Measurements from ENCODE around the gene KCNH2. TPM values are rescaled to one million over a fixed set of nuclear protein-coding genes. Genes with fewer than 3 reads are reported as not detected.

The KCNH2 gene
- total and polyA plus RNA-seq, 4 donors: 0.18 to 74.6 (median 0.33) TPM; not detected in 1

- 82% methylated on average over 15 of the region's 15 CpGs for WGBS
- TF ChIP-seq HNF4A (conservative IDR thresholded peaks at IDR 0.05) (no peak), GABPA (IDR thresholded peaks at IDR 0.05 in 1 of 2, conservative IDR thresholded peaks at IDR 0.05 in 1 of 2) (no peak)
- TF ChIP-seq, protein P1, sequence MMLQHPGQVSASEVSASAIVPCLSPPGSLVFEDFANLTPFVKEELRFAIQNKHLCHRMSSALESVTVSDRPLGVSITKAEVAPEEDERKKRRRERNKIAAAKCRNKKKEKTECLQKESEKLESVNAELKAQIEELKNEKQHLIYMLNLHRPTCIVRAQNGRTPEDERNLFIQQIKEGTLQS (IDR thresholded peaks at IDR 0.05): no peak
- H3K4me1 ChIP-seq (ENCODE audit: control insufficient read depth in 4 of 4, insufficient read depth in 4 of 4, low read length in 3 of 4): peaks cover 6 to 25% (median 13%) of the 10 kb centered on the region in 4 donors
- peaks cover 0 to 4% (median under 1%) of the 10 kb centered on the region in 4 donors for H3K27me3 ChIP-seq (ENCODE audit: control insufficient read depth in 4 of 4, insufficient read depth in 4 of 4, low read length in 3 of 4)
- DNase-seq (ENCODE audit: low spot score): no peak
- H3K9ac ChIP-seq (ENCODE audit: low read depth in 1 of 2, low read length in 2 of 2): no peak overlapping the region
- H3K9me3 ChIP-seq (ENCODE audit: control insufficient read depth in 4 of 4, low read length in 3 of 4): no peaks in the 10 kb centered on the region
- no peak overlapping the region for H3K27ac ChIP-seq (ENCODE audit: low read depth in 1 of 2, low read length in 2 of 2)
- H3K4me3 ChIP-seq (ENCODE audit: low read depth in 1 of 3, low read length in 3 of 3): no peak overlapping the region
- no peaks in the 10 kb centered on the region for H3K36me3 ChIP-seq (ENCODE audit: control insufficient read depth in 4 of 4, insufficient read depth in 3 of 4, low read depth in 1 of 4, low read length in 3 of 4)
Measured at GRCh38 chr7:151016942-151017341, 38.8 kb upstream of the KCNH2 start.

DNA sequence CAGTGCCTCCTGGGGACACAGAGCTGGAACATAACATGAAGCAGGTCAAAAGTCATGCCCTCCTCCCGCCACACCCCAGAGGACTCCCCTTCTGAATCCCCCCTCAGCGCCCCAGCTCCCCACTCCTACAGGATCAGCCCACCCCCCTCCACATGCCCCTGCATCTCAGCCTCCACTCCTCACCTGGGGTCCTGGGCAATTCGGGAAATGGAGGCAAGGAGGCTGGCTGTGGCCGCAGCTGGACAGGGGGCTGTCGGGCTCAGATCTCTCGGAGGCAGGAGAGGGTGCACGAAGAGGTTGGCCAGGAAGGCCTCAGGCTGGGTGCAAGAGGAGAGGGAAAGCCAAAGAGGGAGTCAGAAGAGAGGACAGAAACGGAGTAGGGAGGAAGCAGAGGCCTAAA lies 38.4 kb upstream of the KCNH2 start:
- H3K27me3 ChIP-seq (ENCODE audit: control insufficient read depth in 4 of 4, insufficient read depth in 4 of 4, low read length in 3 of 4): peaks cover 0 to 4% (median under 1%) of the 10 kb centered on the region in 4 donors
- DNase-seq (ENCODE audit: low spot score): no peak
- H3K9me3 ChIP-seq (ENCODE audit: control insufficient read depth in 4 of 4, low read length in 3 of 4): no peaks in the 10 kb centered on the region
- H3K4me1 ChIP-seq (ENCODE audit: control insufficient read depth in 4 of 4, insufficient read depth in 4 of 4, low read length in 3 of 4): peaks cover 6 to 25% (median 13%) of the 10 kb centered on the region in 4 donors
- no peak overlapping the region for H3K27ac ChIP-seq (ENCODE audit: low read depth in 1 of 2, low read length in 2 of 2)
- no peak for TF ChIP-seq GABPA (IDR thresholded peaks at IDR 0.05 in 1 of 2, conservative IDR thresholded peaks at IDR 0.05 in 1 of 2)
- H3K36me3 ChIP-seq (ENCODE audit: control insufficient read depth in 4 of 4, insufficient read depth in 3 of 4, low read depth in 1 of 4, low read length in 3 of 4): no peaks in the 10 kb centered on the region
- H3K9ac ChIP-seq (ENCODE audit: low read depth in 1 of 2, low read length in 2 of 2): no peak overlapping the region
- 84% methylated on average over 8 of the region's 8 CpGs for WGBS
- no peak overlapping the region for H3K4me3 ChIP-seq (ENCODE audit: low read depth in 1 of 3, low read length in 3 of 3)

- 81% methylated on average over 5 of the region's 5 CpGs for WGBS
- Histone ChIP-seq H3K4me1 (ENCODE audit: control insufficient read depth in 4 of 4, insufficient read depth in 4 of 4, low read length in 3 of 4) (peaks cover 6 to 25% (median 13%) of the 10 kb centered on the region in 4 donors), H3K27me3 (ENCODE audit: control insufficient read depth in 4 of 4, insufficient read depth in 4 of 4, low read length in 3 of 4) (peaks cover 0 to 4% (median under 1%) of the 10 kb centered on the region in 4 donors)
Measured at GRCh38 chr7:151015967-151016366, 37.8 kb upstream of the KCNH2 start.

More at GRCh38 chr7:151015967-151016366, 37.8 kb upstream of the KCNH2 start:
- H3K4me3 ChIP-seq (ENCODE audit: low read depth in 1 of 3, low read length in 3 of 3): no peak overlapping the region
- DNase-seq (ENCODE audit: low spot score): no peak
- H3K27ac ChIP-seq (ENCODE audit: low read depth in 1 of 2, low read length in 2 of 2): no peak overlapping the region
- no peak overlapping the region for H3K9ac ChIP-seq (ENCODE audit: low read depth in 1 of 2, low read length in 2 of 2)
- TF ChIP-seq EGR1 (IDR thresholded peaks at IDR 0.05; ENCODE audit: low read depth in 2 of 2): no peak
- TF ChIP-seq TAF1 (conservative IDR thresholded peaks at IDR 0.05): no peak
- no peak for TF ChIP-seq RXRA (IDR thresholded peaks at IDR 0.05)
- TF ChIP-seq HNF4G (IDR thresholded peaks at IDR 0.05): no peak
- TF ChIP-seq, protein P2, sequence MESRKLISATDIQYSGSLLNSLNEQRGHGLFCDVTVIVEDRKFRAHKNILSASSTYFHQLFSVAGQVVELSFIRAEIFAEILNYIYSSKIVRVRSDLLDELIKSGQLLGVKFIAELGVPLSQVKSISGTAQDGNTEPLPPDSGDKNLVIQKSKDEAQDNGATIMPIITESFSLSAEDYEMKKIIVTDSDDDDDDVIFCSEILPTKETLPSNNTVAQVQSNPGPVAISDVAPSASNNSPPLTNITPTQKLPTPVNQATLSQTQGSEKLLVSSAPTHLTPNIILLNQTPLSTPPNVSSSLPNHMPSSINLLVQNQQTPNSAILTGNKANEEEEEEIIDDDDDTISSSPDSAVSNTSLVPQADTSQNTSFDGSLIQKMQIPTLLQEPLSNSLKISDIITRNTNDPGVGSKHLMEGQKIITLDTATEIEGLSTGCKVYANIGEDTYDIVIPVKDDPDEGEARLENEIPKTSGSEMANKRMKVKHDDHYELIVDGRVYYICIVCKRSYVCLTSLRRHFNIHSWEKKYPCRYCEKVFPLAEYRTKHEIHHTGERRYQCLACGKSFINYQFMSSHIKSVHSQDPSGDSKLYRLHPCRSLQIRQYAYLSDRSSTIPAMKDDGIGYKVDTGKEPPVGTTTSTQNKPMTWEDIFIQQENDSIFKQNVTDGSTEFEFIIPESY (IDR thresholded peaks at IDR 0.05): no peak
- no peak for TF ChIP-seq JUND (IDR thresholded peaks at IDR 0.05)
- no peak for TF ChIP-seq SP1 (IDR thresholded peaks at IDR 0.05)
- TF ChIP-seq, protein P3, sequence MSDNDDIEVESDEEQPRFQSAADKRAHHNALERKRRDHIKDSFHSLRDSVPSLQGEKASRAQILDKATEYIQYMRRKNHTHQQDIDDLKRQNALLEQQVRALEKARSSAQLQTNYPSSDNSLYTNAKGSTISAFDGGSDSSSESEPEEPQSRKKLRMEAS (IDR thresholded peaks at IDR 0.05): no peak
- TF ChIP-seq, protein P1 (IDR thresholded peaks at IDR 0.05): no peak
- TF ChIP-seq, protein P4, sequence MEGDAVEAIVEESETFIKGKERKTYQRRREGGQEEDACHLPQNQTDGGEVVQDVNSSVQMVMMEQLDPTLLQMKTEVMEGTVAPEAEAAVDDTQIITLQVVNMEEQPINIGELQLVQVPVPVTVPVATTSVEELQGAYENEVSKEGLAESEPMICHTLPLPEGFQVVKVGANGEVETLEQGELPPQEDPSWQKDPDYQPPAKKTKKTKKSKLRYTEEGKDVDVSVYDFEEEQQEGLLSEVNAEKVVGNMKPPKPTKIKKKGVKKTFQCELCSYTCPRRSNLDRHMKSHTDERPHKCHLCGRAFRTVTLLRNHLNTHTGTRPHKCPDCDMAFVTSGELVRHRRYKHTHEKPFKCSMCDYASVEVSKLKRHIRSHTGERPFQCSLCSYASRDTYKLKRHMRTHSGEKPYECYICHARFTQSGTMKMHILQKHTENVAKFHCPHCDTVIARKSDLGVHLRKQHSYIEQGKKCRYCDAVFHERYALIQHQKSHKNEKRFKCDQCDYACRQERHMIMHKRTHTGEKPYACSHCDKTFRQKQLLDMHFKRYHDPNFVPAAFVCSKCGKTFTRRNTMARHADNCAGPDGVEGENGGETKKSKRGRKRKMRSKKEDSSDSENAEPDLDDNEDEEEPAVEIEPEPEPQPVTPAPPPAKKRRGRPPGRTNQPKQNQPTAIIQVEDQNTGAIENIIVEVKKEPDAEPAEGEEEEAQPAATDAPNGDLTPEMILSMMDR (IDR thresholded peaks at IDR 0.05; ENCODE audit: low read depth, low read length, missing input control): no peak
- TF ChIP-seq REST (IDR thresholded peaks at IDR 0.05): no peak
- TF ChIP-seq RAD21 (IDR thresholded peaks at IDR 0.05): no peak
- no peak for TF ChIP-seq HNF4A (conservative IDR thresholded peaks at IDR 0.05)
- no peaks in the 10 kb centered on the region for H3K36me3 ChIP-seq (ENCODE audit: control insufficient read depth in 4 of 4, insufficient read depth in 3 of 4, low read depth in 1 of 4, low read length in 3 of 4)
- H3K9me3 ChIP-seq (ENCODE audit: control insufficient read depth in 4 of 4, low read length in 3 of 4): no peaks in the 10 kb centered on the region
